CD4-positive, alpha-beta T cell treated with Interleukin-15 for 1 hour (primary cell): ENCODE measurements around the gene CROCC2.

Experiments used
- DNase-seq: peaks from one replicate; pipeline ENCODE4 v3.0.0-alpha.2; 2020

The CROCC2 gene

DNA sequence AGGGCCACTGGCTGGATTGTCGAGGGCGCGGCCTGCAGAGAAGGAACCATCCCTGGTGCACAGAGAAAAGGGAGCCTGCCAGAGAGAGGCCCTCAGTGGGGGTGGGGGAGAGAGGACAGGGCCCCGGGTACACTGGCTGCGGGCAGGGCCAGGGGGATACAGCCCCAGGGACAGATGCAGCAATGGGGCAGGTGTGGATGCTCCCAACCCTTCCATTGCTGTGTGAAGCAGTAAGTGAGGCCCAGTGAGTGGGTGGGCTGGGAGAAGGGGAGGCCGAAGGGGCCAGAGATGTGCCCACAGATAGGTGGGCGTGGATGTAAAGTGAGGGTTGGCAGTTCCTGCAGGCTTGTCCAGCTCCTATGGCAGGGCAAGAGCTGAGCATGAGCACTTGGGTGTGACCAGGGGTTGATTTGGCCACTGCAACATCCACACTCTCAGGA, 30.1 kb upstream of the CROCC2 start:
- DNase-seq = no peak

DNA sequence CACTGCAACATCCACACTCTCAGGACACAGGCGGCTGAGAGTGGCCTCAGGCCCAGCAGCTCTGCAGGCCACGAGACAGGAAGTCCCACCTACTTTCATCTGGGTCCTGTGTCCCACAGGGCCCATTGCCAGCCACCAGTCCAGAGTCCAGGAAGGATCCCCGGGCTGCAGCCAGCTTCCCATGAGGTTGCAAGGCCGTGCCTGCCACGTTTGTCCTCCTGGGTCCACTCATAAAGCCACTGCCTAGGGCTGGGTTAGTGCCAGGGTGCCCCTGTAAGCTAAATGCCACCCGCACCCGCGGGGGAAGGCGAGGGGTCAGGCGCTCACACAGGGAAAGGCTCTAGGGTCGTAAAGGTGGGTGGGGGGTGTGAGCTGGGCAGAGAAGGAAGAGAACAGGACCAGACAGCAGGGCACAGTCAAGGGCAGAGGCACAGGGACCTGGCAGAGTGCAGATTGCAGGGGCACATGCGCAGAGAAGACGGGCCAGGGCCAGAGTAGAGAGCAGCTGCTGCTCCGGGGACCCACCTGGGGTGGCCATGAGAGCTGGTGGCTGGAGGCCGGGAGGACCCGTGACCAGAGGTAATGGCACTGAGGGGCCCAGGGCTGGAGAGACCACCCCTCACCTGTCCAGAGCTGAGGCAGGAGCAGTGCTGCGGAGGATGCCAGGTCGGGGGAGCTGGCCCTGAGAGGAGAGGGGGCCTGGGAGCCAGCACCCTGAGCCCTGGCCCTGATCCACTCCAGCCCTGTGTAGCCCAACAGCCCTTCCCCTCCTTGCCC, 29.5 kb upstream of the CROCC2 start:
- no peak for DNase-seq

DNA sequence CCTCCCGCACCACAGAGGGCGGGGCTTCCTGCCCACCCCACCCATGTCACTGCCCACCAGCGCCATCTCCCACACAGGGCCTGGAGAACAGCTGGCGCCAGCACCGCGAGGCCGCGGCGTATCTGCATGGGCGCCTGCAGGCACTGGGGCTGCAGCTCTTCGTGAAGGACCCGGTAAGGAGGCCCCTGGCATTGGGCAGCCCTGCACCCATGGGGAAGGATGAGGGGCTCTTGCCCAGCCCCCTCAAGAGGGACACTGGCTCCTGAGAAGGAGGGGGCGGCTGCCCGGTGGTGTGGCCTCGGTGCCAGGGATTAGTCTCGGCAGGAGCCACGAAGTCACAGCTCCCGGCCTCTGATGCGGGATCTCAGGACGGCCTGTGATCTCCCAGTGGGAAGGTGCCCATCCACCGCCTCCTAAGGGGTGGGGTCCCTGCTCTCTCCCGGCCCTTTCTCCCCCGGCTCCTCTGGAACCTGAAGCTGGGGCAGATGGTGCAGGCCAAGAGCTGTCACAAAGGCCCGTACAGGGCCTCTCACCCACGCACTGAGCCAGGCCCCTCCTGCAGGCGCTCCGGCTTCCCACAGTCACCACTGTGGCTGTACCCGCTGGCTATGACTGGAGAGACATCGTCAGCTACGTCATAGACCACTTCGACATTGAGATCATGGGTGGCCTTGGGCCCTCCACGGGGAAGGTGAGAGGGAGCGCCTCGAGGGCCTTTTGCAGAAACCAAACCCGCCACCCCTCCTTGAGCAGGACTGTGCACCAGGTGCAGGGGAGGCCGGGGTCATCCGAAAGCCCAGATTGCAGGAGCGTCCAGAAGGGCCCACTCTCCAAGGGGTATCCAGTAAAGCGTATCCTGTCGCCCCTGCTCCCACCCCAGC, 28.4 kb upstream of the CROCC2 start:
- no peak for DNase-seq

DNA sequence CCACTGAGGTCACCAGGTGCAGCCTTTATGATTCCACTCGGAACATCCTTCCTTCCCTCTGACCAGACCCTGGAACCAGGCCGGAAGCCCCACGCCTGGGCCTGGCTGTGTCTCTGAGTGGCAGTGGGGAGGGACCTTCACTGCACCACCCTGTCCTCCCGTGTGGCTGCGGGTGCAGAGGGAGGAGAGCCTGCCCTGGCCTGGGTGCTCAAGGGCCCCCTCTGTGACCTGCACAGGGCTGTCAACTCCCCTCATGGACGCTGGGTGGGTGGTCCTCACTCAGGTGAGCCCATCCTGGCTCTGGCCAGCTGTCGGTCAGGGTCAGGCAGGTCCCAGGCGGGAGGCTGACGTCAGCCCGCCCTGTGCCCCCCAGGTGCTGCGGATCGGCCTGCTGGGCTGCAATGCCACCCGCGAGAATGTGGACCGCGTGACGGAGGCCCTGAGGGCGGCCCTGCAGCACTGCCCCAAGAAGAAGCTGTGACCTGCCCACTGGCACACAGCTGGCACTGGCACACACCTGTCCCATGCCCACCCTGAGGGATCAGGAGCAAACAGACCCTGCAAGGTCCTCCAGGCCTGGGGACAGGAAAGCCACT, 27.7 kb upstream of the CROCC2 start:
- no peak for DNase-seq

DNA sequence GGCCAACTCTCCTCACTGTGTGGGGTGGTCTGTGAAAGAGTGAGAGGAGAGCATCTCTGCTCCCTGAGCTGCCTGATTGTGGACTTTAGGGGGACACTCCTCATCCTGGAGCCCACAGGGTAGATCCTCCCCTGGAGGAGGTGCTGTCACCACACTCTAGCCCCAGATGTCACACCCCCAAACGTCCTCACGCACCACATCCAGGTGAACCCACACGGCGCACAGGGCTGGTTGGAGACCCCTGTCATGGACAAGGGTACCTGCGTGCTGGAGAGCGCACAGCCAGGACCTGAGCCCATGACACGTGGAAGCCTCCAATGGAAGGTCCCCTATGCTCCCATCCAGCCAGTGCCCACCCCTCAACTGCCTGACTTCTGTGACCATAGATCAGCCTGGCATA, 27.0 kb upstream of the CROCC2 start:
- DNase-seq = no peak

DNA sequence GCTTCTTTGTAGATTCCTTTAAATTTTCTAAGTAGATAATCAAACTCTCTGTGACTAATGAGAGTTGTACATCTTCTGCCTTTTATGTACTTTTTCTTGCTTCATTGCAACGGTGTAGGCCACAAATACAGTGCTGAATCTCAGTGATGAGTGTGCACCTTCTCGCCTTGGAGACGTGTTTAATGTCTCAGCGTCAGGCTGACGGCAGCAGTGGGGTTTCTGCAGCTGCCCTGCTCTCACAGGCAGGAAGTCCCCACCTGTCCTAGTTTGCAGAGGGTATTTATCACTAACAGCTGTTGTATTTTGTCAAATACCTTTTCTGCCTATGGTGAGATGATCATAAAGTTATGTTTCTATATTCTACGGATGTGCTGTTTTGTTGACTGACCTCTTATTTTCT, 24.2 kb upstream of the CROCC2 start:
- DNase-seq = no peak

DNA sequence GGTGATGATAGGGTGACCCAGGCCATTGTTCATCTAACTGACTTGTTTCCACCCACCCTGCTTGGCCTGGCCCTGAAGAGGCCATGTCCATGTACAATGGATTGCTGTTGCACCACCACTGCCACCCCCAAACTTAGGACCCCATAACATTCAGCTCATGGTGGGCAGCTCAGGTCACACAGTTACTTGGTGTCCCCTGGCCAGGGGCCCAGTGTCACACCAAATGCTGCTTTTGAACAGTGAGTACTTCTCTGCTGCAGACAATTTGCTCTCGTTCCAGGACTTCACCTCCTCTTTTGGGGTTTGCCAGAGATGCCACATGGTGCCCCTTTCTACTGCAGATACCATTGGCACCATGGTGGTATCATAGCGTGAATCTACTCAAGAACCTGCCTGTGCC, 21.9 kb upstream of the CROCC2 start:
- DNase-seq = no peak

DNA sequence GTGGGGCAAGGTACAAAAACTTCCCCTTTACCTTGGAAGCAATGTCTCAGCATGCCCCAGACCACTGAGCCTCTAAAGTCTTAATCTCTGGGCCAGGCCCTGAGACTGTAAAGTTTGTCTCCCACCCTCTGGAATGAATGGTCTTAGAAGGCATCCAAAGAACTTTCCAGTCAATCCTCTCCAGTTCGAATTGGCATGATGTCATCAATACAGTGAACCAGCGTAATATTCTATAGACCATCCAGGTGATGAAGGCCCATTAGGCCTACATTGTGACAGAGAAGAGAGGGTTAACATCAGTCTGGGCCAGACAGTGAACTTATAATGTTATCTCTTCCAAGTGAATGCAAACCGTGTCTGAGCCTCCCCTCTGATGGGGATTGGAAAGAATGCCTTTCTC, 21.4 kb upstream of the CROCC2 start:
- no peak for DNase-seq

DNA sequence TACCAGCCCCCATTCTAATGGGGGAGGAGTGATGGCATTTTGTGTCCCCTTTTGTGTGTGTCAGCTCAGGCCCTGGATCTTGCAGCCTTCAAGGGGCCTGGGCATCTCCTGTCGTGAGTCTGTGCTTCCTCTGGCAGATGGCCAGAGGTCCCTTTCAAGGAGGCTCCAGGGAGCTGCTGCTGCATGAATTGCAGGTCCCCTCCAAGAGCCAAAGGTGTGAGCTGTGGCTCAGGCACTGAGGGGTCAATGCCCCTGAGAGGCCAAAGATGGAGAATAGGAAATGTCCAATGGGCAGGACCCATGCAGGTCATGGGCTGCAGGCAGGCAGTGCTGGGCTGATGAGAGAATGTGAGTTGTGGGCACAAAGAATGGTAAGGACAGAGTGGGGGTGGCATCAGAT, 20.6 kb upstream of the CROCC2 start:
- DNase-seq = peak; percentile 6

DNA sequence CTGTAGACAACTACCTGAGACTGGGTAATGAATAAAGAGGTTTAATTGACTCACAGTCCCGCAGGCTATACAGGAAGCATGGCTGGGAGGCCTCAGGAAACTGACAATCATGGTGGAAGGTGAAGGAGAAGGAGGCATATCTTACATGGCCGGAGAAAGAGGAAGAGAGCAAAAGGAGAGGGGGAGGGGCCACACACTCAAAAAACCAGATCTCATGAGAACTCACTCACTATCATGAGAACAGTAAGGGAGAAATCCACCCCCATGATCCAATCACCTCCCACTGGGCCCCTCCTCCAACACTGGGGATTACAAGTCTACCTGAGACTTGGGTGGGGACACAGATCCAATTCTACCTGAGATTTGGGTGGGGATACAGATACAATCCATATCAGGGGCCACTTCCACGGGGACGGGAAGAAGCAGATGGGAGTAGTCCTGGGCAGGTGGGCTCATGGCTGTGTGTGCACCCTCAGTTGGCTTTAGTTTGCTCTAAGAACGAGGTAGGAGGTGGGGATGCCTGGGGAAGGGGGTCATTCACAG, 20.0 kb upstream of the CROCC2 start:
- peak; percentile 15 for DNase-seq

DNA sequence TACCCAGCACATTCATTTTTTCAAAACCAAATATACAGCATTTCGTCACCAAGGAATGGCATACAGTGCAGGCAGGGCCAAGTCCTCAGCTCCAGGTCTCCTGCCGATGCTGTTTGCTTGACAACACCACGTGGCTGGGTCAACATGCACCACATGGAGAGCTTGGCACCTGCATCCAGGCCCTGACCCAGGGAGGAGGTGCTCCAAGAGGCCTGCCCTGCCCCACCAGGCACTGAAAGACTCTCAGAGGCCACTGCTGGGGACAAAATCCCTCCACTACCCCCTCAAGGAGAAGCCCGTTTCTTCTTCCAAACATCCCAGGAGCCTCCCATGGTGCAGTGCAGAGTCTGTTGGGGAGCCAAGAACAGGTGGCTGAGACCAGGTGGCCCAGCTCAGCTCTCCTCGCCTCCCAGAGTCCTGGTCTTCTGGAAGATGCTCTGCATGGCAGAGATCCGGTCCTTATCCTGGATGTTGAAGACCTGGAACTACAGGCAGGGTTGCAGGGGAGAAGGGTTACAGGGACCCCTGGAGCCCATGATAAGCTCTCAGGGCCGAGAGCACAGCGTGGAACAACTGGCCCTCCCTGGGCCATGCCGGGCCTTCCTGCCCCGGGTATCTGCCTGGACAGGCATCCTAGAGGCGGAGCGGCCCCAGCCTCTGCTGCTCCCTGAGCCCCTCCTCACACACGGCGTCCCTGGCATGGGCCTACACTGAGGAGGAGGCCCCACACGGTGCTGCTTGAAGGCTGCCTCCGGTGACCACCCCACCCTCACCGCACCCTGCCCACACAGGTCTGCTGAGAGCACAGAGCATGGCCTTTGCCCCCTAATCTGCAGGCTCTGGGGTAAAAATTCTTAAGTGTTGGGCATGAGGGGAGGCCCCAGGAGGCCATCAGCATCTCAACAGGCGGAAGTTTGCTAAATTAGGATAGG, 19.2 kb upstream of the CROCC2 start:
- DNase-seq = peak; percentile 6

DNA sequence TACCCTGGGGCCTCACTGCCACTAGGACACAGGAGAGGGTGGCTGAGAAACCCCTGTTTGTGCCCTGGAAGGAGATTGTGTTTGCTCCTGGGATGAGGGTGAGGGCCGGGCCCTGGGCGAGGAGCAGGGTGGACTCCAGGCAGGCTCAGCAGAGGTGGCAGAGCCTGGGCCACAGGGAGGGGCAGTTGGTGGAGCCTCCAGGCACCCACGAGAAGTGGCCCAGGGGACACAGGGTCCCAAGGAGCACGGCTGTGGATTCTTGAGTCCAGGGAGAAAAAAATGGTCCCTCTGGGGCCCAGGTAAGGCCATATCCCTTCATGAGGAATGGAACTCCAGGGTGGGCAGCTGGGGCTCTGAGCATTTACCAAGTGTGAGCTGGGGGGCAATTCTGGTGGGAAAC, 18.5 kb upstream of the CROCC2 start:
- no peak for DNase-seq

DNA sequence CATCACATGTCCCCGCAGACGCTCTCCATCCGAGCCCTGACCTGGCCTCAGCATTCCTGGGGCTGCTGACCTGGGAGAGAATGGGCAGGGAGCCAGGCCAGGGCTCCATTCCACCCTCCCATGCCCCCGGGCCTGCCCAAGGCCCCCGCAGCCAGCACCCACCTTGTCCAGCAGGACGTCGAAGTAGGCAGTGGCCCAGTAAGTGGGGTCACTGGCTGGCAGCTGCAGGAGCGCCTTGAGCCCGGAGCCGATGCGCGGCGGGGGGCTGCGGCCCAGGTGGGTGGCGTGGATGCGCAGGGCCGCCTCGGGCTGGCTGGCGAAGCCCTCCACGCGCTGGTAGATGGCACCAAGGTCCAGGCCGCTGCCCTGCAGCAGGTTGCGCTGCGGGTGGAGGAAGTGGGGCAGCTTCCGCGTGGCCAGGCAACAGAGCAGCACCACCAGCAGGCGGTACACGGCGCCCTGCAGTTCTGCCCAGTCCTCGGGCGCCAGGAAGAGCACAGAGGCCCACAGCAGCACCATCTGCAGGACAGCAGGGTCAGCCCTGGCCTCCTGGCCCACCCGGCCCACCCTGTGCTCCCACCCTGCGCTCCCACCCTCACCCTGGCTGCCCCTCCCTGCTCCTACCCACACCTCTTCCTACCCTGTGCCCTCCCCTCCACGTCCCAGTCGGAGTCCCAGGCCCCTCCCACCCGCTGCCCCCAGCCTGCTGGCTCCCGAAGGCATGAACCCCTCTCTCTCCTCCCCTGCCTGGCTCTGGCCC, 17.8 kb upstream of the CROCC2 start:
- DNase-seq = no peak

DNA sequence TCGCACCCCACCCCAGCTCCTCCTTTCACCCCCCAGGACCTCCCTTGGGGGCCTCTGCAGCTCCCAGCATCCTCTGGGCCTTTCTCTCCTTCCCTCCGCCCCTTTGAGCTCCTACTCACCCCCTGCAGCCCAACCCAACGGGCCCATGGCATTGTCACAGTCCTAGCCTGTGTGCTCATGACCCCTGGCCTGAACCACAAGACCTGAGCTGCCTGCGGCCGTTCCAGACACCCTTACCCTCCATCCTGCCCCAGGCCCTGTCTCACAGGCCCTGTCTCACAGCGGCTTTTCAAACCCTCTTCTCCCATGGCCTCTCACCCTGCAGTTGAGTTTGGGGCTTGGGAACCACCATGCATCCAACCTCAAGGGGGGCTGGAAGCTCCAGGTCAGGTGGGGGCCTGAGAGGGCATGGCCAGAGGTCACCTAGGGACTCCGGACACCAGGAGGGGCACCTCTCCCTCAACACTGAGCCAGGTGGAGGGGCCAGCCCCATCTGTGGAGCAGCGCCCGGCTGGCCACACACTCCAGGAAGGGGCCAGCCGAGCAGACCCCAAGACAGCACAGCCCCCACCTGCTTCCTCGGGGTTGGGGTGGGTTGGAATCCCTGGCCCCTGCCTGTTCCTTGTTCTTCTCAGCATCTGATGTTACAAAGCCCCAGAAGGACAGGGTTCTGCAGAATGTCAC, 17.1 kb upstream of the CROCC2 start:
- no peak for DNase-seq

DNA sequence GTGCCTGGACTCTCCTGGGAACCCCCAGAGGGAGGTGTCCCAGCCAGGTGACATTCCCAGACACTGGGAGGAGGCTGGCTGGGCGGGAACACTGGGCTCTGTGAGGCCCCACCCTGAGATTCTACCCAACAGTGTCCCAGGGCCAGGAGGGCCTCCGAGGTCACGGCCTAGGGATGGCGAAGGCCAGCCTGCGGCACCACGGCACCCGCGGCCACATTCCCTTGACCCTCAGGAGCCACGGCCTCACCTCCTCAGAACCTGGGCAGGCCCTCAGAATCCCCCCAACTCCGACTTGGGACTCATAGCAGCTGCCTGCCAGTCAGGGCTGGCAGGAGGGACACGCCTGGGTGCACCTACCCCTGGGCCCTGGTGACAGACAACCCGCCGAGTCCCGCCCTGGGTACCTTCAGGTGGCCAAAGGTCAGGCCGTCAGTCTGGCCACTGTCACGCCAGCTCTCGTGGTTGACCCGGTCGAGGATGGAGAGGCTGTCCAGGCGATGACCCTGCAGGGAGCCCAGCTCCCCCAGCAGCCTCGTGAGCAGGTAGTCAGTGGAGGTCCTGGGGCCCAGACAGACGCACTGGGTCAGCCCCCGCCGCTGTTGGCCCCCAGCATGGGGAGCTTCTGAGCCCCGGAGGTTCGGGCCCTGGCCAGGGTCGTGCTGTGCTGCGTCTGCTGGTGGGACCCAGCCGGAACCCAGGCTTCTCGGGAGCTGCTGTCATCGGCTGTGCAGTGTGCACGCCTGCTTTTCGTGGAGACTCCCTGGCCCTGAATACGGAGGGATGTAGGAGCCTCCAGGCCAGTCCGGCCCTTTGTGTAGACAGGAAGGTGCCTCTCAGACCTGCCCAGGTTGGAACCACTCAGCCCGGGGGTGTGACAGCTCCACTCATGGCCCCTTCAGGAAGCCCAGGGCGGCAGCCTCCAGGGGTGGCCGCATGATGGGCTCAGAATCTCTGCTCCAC, 16.3 kb upstream of the CROCC2 start:
- no peak for DNase-seq

DNA sequence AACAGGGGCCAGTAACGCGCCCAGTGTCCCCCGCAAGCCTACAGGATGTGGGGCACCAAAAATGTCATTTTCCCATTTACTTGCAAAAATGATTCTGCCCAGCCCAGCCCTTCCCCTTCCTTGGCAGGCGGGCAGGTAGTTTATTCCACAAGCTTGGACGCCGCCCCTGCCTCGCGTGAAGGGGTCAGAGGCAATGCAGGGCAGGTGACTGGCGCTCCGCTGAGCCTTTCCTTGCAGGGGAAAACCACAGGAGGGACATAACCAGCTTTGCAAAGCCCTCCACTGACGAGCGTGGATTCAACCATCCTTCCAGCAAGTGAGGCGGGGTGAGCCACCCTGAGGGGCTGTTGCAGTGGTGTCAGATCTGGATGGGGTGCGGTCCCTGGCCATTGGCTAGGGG, 15.4 kb upstream of the CROCC2 start:
- DNase-seq = no peak

DNA sequence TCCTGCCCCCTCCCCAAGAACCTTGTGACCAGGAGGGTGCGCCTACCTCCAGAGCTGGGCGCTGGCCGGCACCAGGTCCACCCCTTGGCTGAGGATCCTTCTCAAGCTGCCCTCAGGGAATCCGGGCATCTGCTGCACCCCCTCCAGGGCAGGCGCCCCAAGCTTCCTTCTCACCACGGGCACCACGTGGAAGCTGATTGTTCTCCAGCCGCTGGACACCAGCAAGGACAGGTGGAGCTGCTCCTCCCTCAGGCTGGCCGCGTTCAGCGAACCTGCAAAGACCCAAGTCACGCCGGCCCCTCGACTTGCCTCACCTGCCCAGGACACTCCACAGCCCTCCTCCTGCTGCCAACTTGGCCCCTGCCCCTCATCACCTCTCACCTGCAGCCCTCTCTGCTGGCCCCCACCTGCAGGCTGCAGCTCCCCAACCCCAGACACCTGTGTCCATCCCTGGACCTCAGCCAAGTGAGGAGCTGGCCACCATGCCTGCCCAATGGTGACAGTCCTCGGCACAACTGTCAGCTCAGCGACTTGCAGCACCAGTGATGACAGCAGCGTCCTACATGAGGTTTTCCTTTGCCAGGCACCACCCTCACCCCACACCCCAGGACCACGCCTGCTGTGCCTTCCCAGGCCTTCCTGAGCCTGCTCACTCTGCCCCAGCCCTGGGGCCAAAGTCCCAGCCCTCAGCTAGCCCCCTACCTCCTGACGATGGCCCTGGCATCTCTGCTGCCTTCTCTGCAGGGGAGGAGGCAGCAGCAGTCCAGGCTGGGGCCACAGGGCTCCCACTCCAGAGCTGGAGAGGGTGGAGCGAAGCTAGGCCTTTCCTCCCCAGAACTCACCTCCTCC, 14.4 kb upstream of the CROCC2 start:
- DNase-seq = no peak

DNA sequence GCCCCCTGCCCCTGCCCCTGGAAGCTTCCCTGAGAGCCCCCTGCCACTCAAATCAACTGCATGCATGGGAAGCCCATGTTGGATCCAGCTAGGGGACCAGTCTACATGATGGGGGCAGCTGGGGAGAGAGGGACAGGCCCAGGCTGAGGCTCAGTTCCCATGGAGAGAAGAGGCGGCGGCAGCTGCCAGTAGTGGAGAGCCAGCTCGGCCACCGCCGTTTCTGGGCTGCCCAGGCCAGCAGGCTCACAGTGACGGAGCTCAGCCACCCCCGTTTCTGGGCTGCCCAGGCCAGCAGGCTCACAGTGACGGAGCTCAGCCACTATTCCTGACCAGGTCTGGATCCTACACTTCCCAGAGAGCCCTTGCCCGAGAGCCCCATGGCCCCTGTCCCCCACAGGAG, 13.8 kb upstream of the CROCC2 start:
- DNase-seq = no peak

DNA sequence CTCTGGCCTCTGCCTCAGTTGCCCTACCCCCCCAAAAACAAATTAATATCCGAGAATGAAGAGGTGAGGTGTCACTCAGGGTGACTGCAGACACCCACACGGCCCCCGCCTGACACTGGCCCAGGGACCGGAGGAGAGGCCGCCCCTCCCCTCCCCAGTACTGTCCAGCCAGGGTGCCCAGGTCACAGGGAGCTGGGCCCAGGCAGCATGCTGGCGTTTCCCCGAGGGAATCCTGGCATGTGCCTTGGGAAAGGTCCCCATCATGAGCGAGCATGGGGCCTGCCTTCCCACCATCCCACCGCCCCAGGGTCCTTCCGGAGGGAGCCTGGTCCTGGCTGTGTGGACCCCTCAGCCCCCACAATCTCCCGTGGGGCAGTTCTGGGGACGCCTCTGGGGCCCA, 13.2 kb upstream of the CROCC2 start:
- no peak for DNase-seq
